CD4-positive, alpha-beta T cell treated with Interleukin-12 subunit alpha and Interleukin-12 subunit beta, for 1 hour (primary cell): ENCODE data around the gene SDS.
A peak's percentile ranks its signal among the peaks of the same experiment; 100 is the strongest.
"Not testable (repeated sequence)": the region's sequence is repeated elsewhere in the genome, so short reads cannot be mapped to it uniquely, and the experiment has no call there.

Source experiments
- DNase-seq: peaks from one replicate; pipeline ENCODE4 v3.0.0-alpha.2; 2020

Gene SDS

GRCh38 chr12:113373969-113374368, 29.7 kb downstream of the SDS start:
- DNase-seq: no peak

GRCh38 chr12:113373440-113373839, 30.2 kb downstream of the SDS start:
- DNase-seq: no peak

DNA sequence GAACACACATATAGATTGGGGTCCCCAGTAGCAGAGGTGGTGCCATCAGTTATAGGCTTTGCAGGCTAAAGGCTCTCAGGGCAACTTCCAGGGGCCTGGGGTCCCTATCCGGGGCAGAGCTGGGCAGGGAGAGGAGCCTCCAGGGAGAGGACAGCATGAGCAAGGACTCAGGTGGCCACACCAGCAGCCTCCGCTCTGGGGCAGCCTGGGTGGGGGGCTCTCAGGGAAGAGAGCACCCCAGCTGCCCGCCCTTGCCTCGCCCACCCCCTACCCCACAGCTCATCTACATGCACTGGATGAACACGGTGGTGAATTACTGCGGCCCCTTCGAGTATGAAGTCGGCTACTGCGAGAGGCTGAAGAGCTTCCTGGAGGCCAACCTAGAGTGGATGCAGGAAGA, 31.3 kb downstream of the SDS start:
- DNase-seq: no peak

GRCh38 chr12:113371808-113372207, 31.9 kb downstream of the SDS start:
- DNase-seq: no peak

DNA sequence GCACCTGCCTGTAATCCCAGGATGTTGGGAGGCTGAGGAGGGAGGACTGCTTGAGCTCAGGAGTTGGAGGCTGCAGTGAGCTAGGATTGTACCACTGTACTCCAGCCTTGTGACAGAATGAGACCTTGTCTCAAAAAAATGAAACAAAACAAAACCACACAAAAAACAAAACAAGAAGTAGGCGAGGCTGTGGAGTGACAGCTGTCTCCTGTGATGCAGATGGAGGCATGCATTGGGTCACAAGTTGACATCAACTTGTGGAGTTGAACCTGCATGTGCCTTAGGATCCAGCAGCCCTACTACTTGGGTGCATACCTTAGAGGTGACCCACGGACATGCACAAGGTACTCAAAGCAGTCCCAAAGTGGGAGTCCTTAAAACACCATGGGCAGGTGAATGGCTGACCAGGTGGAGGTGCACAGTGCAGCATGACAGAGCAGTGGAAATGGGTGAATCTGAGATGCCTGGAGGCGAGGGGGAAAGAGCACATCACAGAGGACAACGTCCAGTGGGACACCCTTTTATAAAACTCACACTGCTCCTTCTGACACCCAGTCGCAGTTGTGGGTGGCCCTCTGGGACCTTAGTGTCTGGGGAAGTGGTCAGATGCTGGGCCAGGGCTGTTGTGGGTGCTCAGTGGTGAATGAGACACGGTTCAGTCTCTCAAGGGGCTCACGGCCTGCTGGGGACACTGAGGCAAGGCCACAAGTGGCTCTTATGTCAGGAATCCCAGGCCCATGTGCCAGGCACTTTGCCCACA, 32.6 kb downstream of the SDS start:
- no peak for DNase-seq

- no peak for DNase-seq
Observed at GRCh38 chr12:113369391-113369985, 34.2 kb downstream of the SDS start.

- no peak for DNase-seq
Observed at GRCh38 chr12:113368331-113368730, 35.4 kb downstream of the SDS start.

DNA sequence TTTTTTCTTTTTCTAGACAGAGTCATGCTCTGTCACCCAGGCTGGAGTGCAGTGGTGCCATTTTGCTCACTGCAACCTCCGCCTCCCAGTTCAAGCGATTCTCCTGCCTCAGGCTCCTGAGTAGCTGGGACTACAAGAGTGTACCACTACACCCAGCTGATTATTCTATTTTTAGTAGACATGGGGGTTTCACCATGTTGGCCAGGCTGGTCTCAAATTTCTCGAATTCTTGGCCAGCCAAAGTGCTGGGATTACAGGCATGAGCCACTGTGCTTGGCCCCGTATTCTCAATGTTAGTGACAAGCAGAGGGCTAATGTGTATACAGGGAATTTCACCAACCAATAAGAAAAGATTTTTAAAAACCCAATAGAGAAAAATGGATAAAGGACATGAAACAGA, 36.9 kb downstream of the SDS start:
- DNase-seq: no peak

- no peak for DNase-seq
Observed at GRCh38 chr12:113365639-113366395, 37.9 kb downstream of the SDS start.

DNA sequence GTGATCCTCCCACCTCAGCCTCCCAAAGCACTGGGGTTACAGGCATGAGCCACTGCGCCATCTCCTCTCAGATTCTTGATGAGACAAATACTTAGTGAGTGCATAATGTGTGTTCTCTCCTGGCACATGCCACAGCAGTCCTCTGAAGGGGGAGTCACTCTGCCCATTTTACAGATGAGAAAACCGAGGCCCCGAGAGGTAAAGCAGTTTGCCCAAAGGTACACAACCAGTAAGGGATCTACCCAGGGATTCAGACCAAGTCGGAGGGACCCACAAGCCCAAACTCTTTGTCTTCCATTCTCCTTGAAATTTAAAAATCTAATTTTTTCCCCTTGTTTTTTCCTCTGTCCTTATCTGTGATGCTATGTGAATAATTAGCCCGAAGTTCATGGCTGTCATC, 39.0 kb downstream of the SDS start:
- no peak for DNase-seq

DNA sequence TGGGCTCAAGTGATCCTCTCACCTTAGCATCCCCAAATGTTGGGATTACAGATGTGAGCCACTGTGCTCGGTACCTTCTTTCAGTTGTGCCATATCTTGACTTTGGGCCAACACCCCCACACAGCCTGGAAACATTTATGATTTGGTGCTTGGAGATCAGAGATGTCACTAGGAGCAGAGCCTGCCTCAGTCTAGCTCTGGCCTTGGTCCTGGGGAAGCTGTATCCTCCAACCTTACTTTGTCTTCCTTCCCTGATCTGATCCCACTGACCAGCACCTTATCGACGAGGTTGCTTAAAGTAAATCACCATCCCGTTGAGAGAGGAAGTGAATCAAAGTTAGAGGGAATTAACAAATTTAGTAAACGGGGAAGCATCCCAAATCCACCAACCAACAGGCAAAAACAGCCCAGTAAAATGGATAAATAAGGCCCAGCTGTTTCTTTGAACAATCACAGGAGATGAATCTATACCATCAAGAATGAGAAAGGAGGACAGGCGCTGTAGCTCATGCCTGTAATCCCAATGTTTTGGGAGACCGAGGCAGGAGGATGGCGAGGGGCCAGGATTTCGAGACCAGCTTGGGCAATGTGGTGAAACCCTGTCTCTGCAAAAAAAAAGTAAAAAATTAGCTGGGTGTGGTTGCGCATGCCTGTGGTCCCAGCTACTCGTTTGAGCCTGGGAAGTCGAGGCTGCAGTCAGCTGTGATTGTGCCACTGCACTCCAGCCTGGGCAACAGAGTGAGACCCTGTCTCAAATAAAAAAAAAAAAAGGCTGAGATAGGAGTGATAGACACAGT, 41.9 kb downstream of the SDS start:
- DNase-seq: no peak

GRCh38 chr12:113359939-113360748, 43.5 kb downstream of the SDS start:
- DNase-seq: no peak

GRCh38 chr12:113359133-113359938, 44.4 kb downstream of the SDS start:
- no peak for DNase-seq

DNA sequence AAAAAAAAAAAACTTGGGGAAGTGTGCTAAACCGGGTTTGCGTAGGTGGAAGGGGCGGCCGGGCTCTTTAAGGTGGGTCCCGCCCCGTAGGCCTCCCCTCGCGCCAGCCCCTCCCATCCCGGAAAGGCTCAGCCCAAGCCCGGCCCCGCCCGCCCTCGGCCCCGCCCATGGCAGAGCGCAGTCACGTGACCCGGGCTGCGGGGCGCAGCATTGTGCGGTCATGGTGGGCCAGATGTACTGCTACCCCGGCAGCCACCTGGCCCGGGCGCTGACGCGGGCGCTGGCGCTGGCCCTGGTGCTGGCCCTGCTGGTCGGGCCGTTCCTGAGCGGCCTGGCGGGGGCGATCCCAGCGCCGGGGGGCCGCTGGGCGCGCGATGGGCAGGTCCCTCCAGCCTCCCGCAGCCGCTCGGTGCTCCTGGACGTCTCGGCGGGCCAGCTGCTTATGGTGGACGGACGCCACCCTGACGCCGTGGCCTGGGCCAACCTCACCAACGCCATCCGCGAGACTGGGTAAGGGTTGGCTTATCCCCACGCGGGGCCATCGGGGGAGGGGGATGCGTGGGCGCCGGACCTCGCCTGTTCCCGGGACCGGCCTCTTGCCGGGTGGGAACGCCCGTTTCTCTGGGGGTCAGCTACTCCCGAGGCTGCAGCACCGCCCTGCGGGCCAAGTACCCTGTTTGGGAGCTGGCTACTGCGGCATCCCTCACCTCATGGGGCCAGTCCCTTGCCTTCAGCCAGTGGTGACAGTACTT, 45.1 kb downstream of the SDS start, which contains the start of gene PLBD2:
TSS of gene PLBD2 (plus strand) at position 207 of the 752 bp plus-strand sequence. CDS start at position 221, 14 bp downstream.
- peak; percentile 96 for DNase-seq

- not testable (repeated sequence) for DNase-seq
Observed at GRCh38 chr12:113354192-113354591, 49.5 kb downstream of the SDS start.

DNA sequence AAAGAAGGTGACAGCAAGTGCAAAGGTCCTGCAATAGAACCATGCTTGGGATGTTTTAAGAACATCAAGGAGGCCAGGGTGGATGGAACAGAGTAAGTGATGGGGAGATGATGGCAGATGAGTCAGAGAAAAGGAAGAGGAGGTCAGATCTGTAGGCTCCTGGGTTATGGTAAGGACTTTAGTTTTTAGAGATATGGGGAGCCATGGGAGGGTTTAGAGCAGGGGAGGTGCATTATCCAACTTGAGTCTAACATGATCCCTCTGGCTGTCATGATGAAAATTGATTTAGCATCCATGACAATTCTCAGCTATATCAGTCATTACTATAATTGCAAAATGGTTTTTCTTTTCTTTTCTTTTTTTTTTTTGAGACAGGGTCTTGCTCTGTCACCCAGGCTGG, 52.6 kb downstream of the SDS start:
- DNase-seq: no peak

GRCh38 chr12:113348849-113349536, 54.7 kb downstream of the SDS start:
- DNase-seq: no peak

GRCh38 chr12:113347892-113348291, 55.8 kb downstream of the SDS start:
- no peak for DNase-seq

DNA sequence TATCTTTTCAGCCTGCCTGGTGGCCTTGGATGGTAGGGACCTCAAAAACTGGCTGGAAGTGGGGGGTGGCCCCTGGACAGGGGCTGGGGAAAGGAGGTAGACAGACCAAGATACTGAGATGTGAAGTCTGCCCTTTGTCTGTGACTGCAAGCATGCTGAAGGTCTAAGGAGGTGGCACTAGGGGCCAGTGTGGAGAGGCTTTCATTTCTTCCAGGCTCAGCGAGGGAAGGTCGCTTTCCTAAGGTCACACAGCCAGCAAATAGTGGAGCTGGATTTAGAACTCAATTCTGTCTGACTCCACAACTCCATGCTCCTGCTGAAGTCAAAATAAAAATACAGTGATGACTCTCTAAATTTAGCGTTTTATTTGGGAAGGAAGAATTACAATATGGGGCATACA, 56.6 kb downstream of the SDS start:
- DNase-seq: no peak

GRCh38 chr12:113346353-113346752, 57.3 kb downstream of the SDS start:
- no peak for DNase-seq
